Inflammatory macrophage treated with lipopolysaccharide for 4 hours (primary cell): ENCODE results near the gene THTPA.
"Not testable (repeated sequence)": the region's sequence is repeated elsewhere in the genome, so short reads cannot be mapped to it uniquely, and the experiment has no call there.

Source experiments
- DNase-seq: peaks from one replicate; pipeline ENCODE4 v3.0.0-alpha.2; 2020

The THTPA gene

DNA sequence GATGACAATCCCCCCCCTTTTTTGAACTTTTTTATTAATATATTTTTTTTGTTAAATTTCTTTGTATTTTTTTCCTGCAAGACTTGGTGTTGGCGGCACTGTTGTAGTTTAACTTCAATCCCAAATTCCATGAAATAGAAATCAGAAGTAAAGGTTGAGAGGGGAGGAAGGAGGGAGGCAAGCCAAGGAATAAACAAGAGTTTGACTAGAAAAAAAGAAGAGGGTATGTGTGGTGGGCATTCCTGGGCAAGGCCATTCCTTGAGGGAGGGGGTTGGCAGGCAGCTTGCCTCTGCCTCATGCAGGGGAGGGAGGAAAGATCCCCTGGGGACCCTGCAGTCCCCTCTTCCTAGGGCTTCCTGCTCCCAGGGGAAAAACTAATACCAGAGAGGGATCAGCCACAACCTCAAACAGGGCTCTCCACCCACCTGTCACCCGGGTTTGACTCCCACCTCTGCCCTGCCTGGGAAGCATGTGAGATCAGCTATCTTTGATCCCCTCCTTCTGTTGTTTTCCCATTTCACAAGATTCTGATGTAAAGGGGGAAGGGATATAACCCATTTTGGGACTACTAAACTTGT lies 12.0 kb downstream of the THTPA start:
- no peak for DNase-seq

- peak; percentile 68 for DNase-seq
These were observed 12.7 kb downstream of the THTPA start for GRCh38 chr14:23568600-23569331.

- no peak for DNase-seq
These were observed 13.5 kb downstream of the THTPA start for GRCh38 chr14:23569443-23570151.

GRCh38 chr14:23570806-23571483 lies 14.9 kb downstream of the THTPA start:
- no peak for DNase-seq

GRCh38 chr14:23571701-23572523 lies 15.8 kb downstream of the THTPA start:
- DNase-seq, result no peak

DNA sequence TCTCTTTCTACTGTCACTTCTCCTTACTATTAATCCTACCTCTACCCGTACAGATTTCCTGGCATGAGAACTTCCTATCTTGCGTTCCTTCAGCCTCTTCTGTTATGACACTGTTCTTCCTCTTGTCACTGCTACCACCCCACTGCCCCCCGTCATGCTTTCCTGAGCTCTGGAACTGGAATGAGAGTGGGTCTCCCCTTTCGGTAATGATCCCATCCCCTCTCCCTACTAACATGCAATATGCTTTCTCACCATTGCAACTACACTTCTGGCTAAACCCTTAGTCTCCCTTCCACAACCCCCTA lies 16.4 kb downstream of the THTPA start:
- DNase-seq, result peak; percentile 46

DNA sequence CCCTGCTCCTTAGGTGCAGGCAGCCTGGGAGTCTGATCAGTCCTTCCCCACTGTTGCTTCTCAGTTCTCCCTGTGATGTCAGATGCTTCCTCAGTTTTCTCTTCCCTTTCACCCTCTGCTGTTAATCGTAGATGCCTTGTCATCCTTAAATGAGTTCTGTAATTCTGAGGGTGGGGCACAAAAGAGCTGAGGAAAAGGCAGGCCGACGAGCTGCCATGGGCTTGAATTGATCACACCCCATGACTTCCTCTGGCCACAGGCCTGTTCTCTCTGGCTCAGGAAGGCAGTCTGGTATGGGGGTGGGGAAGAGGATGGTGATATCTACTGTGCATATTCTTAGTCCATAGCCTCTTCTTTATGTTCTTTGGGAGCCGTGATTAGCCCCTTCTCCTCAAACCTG lies 16.8 kb downstream of the THTPA start:
- DNase-seq, result peak; percentile 83

- DNase-seq, result no peak
These were observed 17.4 kb downstream of the THTPA start for GRCh38 chr14:23573384-23574015.

DNA sequence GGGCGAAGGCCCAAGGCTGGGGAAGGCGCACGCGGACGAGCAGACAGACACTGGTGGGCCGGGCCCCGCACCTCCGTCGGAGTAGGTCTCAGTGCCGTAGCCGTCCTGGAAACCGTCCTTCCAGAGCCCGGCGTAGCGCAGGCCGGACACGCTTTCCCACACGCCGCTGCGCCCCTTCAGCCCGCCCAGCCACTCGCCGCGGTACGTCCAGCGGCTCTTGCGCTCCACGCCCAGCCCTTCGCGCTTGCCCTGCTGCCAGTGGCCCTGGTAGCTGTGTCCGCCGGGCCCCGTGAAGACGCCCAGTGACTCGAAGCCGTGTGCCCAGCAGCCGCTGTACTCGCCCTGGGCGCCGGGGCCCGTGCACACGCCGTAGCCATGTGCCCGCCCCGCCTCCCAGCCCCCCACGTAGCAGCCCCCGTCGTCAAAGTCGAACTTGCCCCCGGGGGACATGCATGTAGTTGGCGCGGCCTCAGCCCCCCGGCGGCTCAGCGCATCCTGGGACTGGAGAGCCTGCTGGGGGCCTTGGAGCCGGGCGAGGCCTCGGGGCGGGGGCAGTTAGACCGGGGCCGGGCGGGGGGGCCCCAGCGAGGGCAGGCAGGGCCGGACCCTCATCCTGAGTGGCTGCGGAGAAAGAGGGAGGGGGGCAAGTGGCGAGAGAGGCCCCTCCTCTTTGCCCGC lies 21.1 kb downstream of the THTPA start:
- DNase-seq, result peak; percentile 6

GRCh38 chr14:23577710-23578392 lies 21.8 kb downstream of the THTPA start:
- no peak for DNase-seq

- DNase-seq, result no peak
These were observed 22.7 kb downstream of the THTPA start, which contains the start of gene JPH4 for GRCh38 chr14:23578560-23579310. JPH4 (minus strand) TSS chr14:23578790; CDS start chr14:23577453, 1,337 bp downstream.

- DNase-seq, result no peak
These were observed 23.2 kb downstream of the THTPA start for GRCh38 chr14:23579311-23579630.

DNA sequence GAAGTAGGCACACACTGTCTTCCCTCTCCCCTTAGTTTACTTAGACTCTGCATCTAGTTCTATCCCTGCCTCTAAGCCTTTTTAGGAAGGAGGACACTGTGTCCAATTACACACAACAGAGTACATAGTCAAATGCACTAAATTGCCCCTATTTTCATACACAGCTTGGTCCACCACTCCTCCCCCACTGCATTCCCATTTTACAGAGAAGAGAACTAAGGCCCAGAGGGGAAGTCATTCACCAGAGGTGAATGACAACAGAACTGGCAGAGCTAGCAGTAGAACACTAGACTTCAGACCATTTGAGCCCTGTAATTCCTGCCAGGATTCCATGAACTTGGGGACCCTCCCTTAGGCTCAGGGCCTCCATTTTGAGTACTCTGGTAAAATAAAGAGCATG lies 23.7 kb downstream of the THTPA start:
- no peak for DNase-seq

DNA sequence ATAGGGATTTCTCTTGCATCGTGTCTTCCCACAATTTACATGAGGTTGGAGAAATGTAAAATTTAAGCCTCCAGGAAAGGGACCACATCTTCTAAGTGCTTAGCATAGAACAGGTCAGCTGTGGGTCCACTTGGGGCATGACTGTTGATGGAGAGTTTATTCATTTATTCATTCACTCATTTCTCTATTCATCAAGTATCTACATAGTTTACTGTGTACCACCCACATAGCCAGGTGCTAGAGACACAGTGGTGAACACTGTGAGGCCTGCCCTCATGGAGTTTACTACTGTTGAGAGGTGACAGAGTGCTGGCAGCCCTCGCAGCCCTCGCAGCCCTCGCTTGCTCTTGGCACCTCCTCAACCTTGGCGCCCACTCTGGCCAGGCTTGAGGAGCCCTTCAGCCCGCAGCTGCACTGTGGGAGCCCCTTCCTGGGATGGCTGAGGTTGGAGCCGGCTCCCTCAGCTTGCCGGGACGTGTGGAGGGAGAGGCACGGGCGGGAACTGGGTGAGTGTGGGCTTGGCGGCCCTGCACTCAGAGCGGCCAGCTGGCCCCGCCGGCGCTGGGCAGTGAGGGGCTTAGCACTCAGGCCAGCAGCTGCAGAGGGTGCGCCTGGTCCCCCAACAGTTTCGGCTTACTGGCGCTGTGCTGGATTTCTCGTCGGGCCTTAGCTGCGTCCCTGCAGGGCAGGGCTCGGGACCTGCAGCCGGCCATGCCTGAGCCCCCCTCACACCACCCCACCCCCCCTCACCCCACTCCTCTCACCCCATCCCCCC lies 24.3 kb downstream of the THTPA start:
- DNase-seq, result no peak

DNA sequence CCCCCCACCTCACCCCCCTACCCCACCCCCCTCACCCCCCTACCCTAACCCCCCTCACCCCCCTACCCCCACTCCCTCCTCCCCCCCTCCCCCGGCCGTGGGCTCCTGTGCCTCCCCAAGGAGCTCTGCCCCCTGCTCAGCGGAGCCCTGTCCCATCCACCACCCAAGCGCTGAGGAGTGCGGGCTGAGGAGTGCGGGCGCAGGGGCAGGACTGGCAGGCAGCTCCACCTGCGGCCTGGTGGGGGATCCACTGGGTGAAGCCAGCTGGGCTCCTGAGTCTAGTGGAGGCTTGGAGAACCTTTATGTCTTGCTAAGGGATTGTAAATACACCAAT lies 24.8 kb downstream of the THTPA start:
- DNase-seq, result no peak

GRCh38 chr14:23582906-23583760 lies 27.1 kb downstream of the THTPA start:
- DNase-seq, result no peak

- DNase-seq, result not testable (repeated sequence)
These were observed 27.9 kb downstream of the THTPA start for GRCh38 chr14:23583761-23584526.
